Glutamatergic neuron (in vitro differentiated cells): ENCODE results near the gene IZUMO1. TPM values are rescaled to one million over a fixed set of nuclear protein-coding genes. Genes with fewer than 3 reads are reported as not detected.
A peak's percentile ranks its signal among the peaks of the same experiment; 100 is the strongest.
"Not testable (repeated sequence)": the region's sequence is repeated elsewhere in the genome, so short reads cannot be mapped to it uniquely, and the experiment has no call there.

Source experiments
- DNase-seq: peaks from one replicate; pipeline ENCODE4 v3.0.0; 2022
- H3K27ac Mint-ChIP-seq: one replicate; pipeline ENCODE4 v1.8.0; 2020; ENCODE audit warnings: mild to moderate bottlenecking, mixed read lengths, inconsistent platforms; ENCODE audit not compliant: unreplicated experiment
- H3K27me3 Mint-ChIP-seq: one replicate; pipeline ENCODE4 v1.8.0; 2020; ENCODE audit warnings: mild to moderate bottlenecking, moderate library complexity, mixed read lengths, inconsistent platforms; ENCODE audit not compliant: unreplicated experiment
- H3K36me3 Mint-ChIP-seq: one replicate; pipeline ENCODE4 v1.8.0; 2020; ENCODE audit warnings: mild to moderate bottlenecking, mixed read lengths, inconsistent platforms; ENCODE audit not compliant: unreplicated experiment
- H3K4me1 Mint-ChIP-seq: one replicate; pipeline ENCODE4 v1.8.0; 2020; ENCODE audit warnings: mild to moderate bottlenecking, low read depth, mixed read lengths, inconsistent platforms; ENCODE audit not compliant: unreplicated experiment
- H3K4me3 Mint-ChIP-seq: one replicate; pipeline ENCODE4 v1.8.0; 2020; ENCODE audit warnings: mild to moderate bottlenecking, mixed read lengths, inconsistent platforms; ENCODE audit not compliant: unreplicated experiment
- H3K9me3 Mint-ChIP-seq: one replicate; pipeline ENCODE4 v1.8.0; 2020; ENCODE audit warnings: mild to moderate bottlenecking, moderate library complexity, mixed read lengths, inconsistent platforms; ENCODE audit not compliant: unreplicated experiment
- total RNA-seq: library from RNA; stranded (reverse); fragmentation: NEBNext Ultra II Directional; extraction: Animal tissue kit (Norgen Biotek cat#: 25700); gene quantifications from one replicate; pipeline ENCODE4 v1.2.1, GENCODE V29; 2021; ENCODE audit not compliant: unreplicated experiment
- TF ChIP-seq, protein P1 (sequence below): fragments of 200-600 bp; sonication (generic); IDR thresholded peaks from one replicate; pipeline ENCODE4 v1.5.0; 2021; ENCODE audit not compliant: partially characterized antibody, unreplicated experiment

IZUMO1 gene
- total RNA-seq, 1 donor from 2014 or later: not detected

DNA sequence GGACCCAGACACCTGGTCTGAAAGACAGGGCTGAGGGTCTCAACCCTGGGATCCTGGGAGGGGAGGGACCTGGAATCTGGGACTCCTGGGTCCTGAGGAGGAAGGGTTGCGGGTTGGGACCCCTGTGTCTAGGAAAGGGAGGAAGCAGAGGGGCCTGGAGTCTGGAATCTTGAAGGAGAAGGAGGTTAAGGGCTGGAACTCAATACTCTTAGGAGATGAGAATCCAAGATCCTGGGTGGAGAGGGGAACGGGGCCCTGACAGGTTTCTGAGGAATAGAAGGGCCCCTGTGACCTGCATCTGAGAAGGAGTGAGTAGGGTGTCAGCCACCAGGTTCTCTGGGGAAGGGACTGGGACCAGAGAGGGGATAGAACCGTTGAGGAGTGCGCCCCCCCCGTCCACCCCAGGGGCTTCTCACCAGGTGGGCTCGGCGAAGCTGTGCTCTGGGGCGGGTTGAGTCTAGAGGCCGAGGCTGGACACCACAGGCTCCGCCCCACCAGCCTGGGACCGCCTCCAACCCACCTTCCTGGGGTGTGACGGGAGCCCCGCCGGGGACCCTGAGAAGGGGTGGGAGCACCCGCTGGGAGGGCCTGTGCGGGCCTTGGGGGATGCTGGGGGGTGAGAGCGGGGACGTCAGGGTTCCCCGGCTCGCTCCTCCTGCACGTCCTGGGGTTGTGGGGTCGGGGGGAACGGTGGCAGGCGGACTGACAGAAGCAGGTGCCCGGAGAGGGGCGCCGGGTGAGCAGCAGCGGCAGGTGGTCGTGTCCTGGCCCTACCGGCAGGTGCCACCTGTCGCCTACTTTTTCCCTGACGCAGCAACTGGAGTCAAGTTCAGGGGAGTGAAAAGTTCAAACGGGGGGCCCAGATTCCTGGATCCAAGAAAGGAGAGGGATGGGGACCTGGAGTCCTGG, 27.2 kb downstream of the IZUMO1 start, which contains the start of gene MAMSTR:
TSS of gene MAMSTR (minus strand) at position 463 of the 909 bp plus-strand sequence. CDS start 694 bp downstream, outside the sequence.
- no peak for DNase-seq
- Mint-ChIP-seq H3K4me1 (peaks cover 13% of the 10 kb centered on the region), H3K9me3 (peaks cover 5% of the 10 kb centered on the region), H3K27me3 (peaks cover 14% of the 10 kb centered on the region), H3K27ac (peak within 1 kb of the TSS; percentile 95), H3K36me3 (no peaks in the 10 kb centered on the region), H3K4me3 (peak within 1 kb of the TSS; percentile 97)
- TF ChIP-seq, protein P1, sequence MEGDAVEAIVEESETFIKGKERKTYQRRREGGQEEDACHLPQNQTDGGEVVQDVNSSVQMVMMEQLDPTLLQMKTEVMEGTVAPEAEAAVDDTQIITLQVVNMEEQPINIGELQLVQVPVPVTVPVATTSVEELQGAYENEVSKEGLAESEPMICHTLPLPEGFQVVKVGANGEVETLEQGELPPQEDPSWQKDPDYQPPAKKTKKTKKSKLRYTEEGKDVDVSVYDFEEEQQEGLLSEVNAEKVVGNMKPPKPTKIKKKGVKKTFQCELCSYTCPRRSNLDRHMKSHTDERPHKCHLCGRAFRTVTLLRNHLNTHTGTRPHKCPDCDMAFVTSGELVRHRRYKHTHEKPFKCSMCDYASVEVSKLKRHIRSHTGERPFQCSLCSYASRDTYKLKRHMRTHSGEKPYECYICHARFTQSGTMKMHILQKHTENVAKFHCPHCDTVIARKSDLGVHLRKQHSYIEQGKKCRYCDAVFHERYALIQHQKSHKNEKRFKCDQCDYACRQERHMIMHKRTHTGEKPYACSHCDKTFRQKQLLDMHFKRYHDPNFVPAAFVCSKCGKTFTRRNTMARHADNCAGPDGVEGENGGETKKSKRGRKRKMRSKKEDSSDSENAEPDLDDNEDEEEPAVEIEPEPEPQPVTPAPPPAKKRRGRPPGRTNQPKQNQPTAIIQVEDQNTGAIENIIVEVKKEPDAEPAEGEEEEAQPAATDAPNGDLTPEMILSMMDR: no peak

DNA sequence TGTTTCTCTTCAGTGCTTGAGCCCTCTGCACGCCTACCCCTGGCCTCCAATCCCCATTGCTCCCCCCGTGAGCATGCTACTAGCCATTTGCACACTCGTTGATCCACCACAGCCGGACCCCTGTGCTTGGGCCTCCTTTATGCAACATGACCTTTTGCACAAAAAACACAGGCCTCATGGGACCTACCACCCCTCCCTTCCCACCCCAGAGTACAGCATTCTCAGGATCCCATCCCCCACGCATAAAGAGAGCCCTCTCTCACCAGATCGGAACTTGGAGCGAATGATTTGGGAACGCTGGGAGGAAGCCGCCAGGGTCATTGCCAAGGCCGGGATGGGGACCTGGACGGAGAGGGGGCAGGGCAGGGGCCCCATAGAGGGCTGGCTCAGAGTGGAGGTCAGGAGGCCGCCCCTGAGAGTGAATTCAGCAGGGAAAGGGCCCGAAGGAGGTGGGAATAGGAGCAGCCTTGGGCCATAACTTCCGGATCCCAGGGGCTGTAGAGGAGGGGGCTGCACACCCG, 27.9 kb downstream of the IZUMO1 start:
- Mint-ChIP-seq H3K4me1 (peaks cover 13% of the 10 kb centered on the region), H3K27me3 (peaks cover 14% of the 10 kb centered on the region), H3K27ac (peak overlapping the region; percentile 79), H3K9me3 (peaks cover 8% of the 10 kb centered on the region), H3K4me3 (peak overlapping the region; percentile 46), H3K36me3 (no peaks in the 10 kb centered on the region)
- no peak for DNase-seq
- TF ChIP-seq, protein P1: no peak

DNA sequence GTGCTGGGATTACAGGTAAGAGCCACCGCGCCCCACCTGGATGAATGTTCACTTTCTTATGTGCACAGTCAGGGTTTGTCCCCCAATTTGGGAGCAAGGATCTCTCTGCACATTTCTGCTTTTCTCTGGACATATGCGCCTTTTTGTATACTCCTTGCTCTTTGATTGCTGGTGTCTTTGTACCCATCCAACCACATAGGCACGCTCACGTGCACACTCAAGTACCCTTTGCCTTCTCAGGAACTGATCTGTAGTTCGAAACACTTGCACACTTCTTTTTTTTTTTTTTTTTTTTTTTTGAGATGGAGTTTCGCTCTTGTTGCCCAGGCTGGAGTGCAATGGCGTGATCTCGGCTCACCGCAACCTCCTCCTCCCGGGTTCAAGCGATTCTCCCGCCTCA, 28.6 kb downstream of the IZUMO1 start:
- H3K9me3 Mint-ChIP-seq, DNase-seq, H3K27ac Mint-ChIP-seq, H3K36me3 Mint-ChIP-seq, H3K4me3 Mint-ChIP-seq: not testable (repeated sequence)
- peaks cover 13% of the 10 kb centered on the region for H3K4me1 Mint-ChIP-seq
- peaks cover 16% of the 10 kb centered on the region for H3K27me3 Mint-ChIP-seq

DNA sequence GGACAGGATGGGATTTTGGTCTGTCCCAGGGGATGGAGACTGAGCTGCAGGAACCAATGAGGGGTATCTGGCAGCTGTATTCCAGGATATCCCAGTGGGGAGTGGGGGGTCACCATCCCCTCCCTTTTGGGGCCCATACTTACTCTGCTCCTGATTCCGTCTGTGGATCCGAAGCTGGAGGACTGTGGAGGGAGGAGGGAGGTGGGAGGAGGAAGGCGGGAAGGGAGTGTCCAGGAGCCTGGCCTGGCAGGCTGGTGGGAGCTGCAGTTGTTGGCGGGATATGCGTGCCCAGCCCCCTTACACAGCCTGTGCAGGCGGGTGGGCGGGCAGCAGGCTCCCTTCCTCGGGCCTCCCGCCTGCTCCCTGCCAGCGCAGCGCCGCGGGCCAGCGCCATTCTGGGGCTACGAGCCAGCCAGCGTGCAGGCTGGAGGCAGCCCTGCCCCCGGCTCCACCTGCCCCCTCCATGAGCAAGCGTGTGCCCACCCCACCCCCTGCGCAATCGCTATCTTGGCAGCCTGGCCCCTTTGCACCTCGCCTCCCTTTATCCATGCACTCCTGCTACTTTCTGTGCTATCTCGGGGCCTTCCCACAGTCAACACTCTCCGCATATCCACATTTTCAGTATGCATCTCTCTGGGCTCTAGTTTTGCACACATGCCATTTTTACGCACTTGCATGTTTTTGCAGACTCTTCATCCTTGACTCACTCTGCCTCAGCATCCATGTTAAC, 30.0 kb downstream of the IZUMO1 start:
- H3K4me1 Mint-ChIP-seq: peaks cover 13% of the 10 kb centered on the region
- peaks cover 18% of the 10 kb centered on the region for H3K27me3 Mint-ChIP-seq
- H3K27ac Mint-ChIP-seq: peak overlapping the region; percentile 62
- TF ChIP-seq, protein P1: no peak
- DNase-seq: peak; percentile 52
- peak overlapping the region; percentile 55 for H3K4me3 Mint-ChIP-seq
- peaks cover 5% of the 10 kb centered on the region for H3K9me3 Mint-ChIP-seq
- H3K36me3 Mint-ChIP-seq: no peaks in the 10 kb centered on the region

DNA sequence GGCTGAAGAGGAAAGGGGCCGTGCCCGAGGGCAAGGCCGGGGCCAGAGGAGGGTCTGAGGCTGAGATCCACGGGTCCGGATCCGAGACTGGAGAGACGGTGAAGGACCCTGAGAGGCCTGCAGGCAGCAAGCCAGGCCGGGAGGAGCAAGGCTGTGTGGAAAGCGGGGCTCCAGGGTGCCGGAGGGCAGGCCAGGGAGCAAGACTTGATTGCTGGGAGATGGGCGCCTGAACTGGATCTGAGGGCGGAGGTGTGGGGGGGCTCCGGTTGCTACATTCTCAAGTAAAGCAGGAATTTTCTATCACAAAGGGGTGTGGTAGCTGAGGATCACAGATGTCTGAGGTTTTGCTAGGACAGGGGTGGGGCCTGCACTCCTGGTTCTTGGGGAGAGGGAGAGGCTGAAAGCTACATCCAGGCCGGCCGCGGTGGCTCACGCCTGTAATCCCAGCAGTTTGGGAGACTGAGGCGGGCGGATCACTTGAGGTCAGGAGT, 31.0 kb downstream of the IZUMO1 start:
- H3K9me3 Mint-ChIP-seq: peaks cover 5% of the 10 kb centered on the region
- H3K4me1 Mint-ChIP-seq: peaks cover 13% of the 10 kb centered on the region
- no peak for DNase-seq
- TF ChIP-seq, protein P1: no peak
- no peaks in the 10 kb centered on the region for H3K36me3 Mint-ChIP-seq
- peaks cover 18% of the 10 kb centered on the region for H3K27me3 Mint-ChIP-seq
- no peak overlapping the region for H3K4me3 Mint-ChIP-seq
- H3K27ac Mint-ChIP-seq: no peak overlapping the region
